Left colon (tissue), 2 donors: ENCODE data around the gene ADGRB3. TPM values are rescaled to one million over a fixed set of nuclear protein-coding genes. Genes with fewer than 3 reads are reported as not detected.

Experiments used
- ATAC-seq: fragments of 200-7000 bp; cut with Tn5 transposase; one replicate; pipeline ENCODE4 v1.9.1; 2020; ENCODE audit warnings: mild to moderate bottlenecking, moderate library complexity
- DNase-seq, 2 donors: peaks; one replicate each; pipeline ENCODE4 v3.0.0-alpha.2; 2020
- intact Hi-C, 2 donors: fragments of 100-400 bp; cut with DNase I in 1 of 2; cut with micrococcal nuclease in 1 of 2; formaldehyde crosslinking; loops; one replicate each; pipeline versions ENCODE4 v1.11.2 to v1.14.0; 2022; cut with DNase I, micrococcal nuclease
- total RNA-seq, 2 donors: library from RNA; stranded (reverse); fragmentation: NEBNext Ultra II Directional; extraction: Animal tissue kit (Norgen Biotek cat#: 25700); gene quantifications; one replicate each; pipeline ENCODE4 v1.2.1, GENCODE V29; 2021
- donor health status: DM: no; HTN: no; CAD: no.
- donor health status: DM: yes; HTN: yes; CAD: no.

ADGRB3 gene
- total RNA-seq, 2 donors from 2014 or later = 0.37 to 1.2 TPM

DNA sequence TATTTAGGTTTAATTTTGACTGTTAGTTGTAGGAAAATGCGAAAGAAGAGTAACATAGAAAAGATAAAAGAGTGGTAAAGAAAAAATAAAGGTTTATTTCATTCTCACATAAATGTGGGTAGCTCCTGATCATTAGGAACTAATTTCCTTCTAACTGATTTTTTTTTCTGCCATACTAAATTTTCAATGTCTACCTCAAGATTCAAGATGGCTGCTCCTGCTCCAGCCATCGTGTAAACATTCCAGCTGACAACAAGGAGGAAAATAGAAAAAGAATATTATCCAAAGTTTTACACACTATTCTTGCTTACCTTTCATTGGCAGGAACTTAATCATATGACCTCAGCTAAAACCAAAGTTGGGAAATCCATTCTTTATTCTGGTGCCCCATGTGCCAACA lies 673.5 kb downstream of the ADGRB3 start:
- no peak for DNase-seq
- no peak for ATAC-seq
- intact Hi-C loops = no loop called here

- no peak for ATAC-seq
- intact Hi-C loops = no loop called here
- DNase-seq = no peak
Measured at GRCh38 chr6:69311888-69312287, 676.8 kb downstream of the ADGRB3 start.

DNA sequence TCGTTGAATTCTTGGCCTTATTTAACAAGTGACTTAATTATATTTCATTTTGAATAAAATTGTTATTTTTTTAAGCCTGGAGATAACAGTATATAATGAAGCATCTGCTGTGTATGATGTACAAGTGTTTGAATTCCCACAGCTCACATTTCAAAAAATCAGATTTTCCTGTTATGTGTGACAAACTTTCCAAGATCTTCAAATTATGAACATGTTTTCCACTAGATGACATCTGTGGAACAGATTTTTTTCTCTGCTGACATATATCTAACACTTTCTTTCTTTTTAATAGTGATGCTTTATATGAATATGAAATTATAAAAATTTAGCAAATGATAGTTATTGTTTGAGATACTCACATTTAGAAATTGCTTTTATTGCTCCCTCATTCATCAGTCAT lies 678.9 kb downstream of the ADGRB3 start:
- DNase-seq (no peak), ATAC-seq (no peak)
- intact Hi-C loops = no loop called here

GRCh38 chr6:69314531-69314930 lies 679.4 kb downstream of the ADGRB3 start:
- ATAC-seq (no peak), DNase-seq (no peak)
- intact Hi-C loops = no loop called here

DNA sequence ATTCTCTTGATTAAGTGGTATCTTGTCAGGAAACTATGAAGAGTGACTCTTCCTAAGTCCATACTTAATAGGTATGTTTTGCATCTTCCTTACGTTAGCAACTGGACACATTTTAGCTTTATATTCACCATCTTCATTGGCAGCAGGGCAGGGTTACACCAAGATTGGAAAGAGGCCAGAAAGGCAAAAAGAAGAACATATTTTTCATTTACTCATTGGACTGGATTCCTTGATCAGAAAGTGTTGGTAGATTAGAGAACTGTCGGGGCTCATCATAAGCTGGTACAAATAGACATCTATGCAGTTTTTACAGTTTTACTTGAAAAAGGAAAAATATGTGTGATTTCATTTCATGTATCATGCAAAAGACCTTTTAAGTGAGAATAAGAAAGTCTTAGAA lies 696.8 kb downstream of the ADGRB3 start:
- intact Hi-C loops = no loop called here

GRCh38 chr6:69337311-69337710 lies 702.2 kb downstream of the ADGRB3 start:
- ATAC-seq (no peak), DNase-seq (no peak)
- intact Hi-C loops = no loop called here

More for the DNA sequence above, 696.8 kb downstream of the ADGRB3 start:
- ATAC-seq (no peak), DNase-seq (no peak)

GRCh38 chr6:69338431-69339162 lies 703.5 kb downstream of the ADGRB3 start:
- ATAC-seq (no peak), DNase-seq (no peak)
- intact Hi-C loops = no loop called here

GRCh38 chr6:69339163-69339550 lies 704.1 kb downstream of the ADGRB3 start:
- DNase-seq (no peak), ATAC-seq (no peak)
- intact Hi-C loops = no loop called here

DNA sequence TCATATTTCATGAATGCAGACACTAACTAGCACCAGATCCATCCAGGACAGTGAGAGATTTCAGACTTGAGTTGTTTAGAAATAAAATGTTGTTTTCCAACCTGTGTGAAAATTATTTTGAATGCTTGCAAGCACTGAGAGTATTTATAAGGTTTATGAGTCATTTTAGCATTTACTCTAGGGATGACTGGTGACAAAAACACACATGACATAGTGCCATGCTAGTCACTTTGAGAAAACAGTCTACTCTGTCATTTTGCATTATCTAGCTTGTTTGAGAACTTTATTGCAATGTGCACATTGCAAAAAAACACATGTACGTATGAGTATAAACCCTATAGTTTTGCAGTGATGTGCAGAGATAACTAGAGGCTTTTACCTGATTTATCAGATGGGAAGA lies 705.1 kb downstream of the ADGRB3 start:
- no peak for ATAC-seq
- no peak for DNase-seq
- intact Hi-C loops = no loop called here

DNA sequence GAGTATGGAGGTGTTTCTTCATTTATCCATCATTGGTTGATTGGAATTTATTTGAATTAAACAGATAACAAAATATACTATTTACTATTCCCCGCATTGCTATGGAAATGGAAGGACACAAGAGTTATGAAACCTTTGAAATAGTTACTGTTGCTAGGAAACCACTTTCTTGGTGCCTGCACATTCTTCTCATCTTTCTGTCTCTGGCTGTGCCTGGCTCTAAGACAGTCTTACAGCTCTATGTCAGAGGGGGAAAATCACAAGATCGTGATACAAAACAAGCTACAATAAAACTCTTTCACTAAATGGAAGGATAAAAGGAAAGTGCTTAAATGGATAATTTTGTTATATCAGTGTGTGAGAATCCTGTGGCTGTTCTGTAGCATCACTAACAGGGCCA lies 708.8 kb downstream of the ADGRB3 start:
- intact Hi-C loops = no loop called here
- DNase-seq (no peak), ATAC-seq (no peak)

DNA sequence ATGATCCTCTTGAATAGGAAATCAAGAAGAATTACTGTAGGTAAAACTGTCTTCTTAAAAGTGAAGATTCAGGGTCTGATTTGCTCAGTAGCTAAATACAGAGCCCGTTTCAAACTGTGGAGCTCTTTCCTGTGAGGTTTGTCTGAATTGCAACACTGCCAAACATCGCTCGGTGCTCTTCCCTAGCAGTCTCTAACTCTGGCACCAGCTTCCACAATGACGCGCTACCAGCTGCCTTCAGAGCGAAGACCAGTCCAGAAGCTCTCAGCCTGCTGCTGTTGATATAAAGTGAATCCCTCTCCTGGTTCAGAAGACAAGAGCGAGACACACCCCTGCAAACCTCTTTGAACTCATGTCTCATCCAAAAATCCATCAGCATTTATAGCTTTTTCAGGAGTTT lies 714.7 kb downstream of the ADGRB3 start:
- ATAC-seq = no peak
- intact Hi-C loops = no loop called here
- DNase-seq = no peak

DNA sequence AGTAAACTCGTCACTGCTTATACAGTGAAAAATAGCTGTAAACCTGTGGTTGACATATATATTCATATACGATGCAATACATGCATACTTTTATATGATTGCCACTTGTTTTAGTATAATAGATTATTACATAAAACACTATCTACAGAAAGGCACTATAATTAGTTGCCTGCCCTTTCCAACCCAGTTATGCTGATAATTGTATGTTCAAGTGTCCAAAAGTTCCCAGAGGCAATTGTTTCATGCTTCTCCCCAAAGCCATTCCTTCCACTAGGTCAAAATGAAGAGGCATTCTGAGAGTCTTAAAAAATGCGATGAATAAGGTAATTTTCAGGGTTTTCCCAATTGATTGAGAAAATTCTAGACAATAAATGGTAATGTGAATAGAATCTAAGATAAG lies 727.1 kb downstream of the ADGRB3 start:
- DNase-seq (no peak), ATAC-seq (no peak)
- intact Hi-C loops = no loop called here

DNA sequence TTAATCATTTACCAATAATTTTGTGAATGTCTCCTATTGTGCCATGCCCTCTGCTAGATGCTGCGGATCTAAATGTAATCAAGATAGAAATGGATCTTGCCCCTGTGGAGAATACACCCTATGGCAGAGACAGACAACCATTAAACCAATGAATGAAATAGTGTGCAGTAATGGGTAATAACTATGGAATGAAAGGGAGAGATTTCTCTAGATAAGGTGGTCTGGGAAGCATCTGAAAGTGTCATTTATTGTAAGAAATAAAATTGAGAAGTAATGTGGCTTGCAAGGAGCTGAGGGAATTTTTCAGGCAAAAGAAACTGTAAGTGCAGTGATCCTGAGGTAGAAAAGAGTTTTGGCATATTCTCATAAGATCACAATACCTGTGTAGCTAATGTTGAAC lies 731.7 kb downstream of the ADGRB3 start:
- intact Hi-C loops = no loop called here
- ATAC-seq (no peak), DNase-seq (no peak)

GRCh38 chr6:69368613-69369012 lies 733.5 kb downstream of the ADGRB3 start:
- intact Hi-C loops = no loop called here
- ATAC-seq (no peak), DNase-seq (no peak)

DNA sequence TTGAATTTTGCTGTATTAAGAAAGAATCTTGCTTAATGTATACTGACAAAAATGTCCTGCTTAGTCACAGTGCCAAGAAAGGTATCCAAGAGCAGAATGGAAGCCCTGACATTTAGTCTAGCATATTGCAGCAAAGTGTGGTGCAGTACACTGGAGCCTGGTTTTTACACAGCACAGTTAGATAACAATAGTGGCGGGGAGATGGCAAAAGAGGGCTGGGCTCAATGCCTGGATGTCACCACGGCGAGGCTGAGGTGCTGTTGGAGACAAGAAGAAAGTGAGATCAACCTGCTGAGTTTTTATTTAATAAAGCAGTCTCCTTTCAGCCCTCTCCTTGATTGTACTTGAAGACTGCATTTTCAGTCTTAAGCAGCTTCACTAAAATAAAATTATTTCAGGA lies 735.7 kb downstream of the ADGRB3 start:
- ATAC-seq (no peak), DNase-seq (no peak)
- intact Hi-C loops = no loop called here

DNA sequence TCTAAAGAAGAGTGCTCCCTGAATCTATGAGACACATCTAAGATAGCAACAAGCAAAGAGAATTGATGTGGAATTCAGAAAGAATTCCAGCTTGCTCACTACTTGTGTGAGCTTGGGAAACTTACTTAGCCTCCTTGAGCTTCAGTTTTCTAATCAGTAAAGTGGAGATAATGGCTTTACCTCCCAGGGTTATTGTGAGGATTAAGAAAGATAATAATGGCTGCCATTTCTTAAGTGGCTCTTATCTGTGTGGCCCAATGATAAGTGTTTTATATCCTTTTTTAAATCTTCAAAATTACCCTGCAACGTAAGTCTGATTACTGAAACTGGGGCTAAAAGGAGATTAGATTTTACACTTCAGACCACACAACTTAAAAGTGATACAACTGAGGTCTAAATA lies 743.2 kb downstream of the ADGRB3 start:
- ATAC-seq (no peak), DNase-seq (no peak)
- intact Hi-C loops = no loop called here

- DNase-seq = no peak
- no peak for ATAC-seq
- intact Hi-C loops = no loop called here
Measured at GRCh38 chr6:69379518-69379917, 744.4 kb downstream of the ADGRB3 start.

- ATAC-seq = no peak
- intact Hi-C loops = no loop called here
Measured at GRCh38 chr6:69383627-69384026, 748.5 kb downstream of the ADGRB3 start.

GRCh38 chr6:69386426-69386825 lies 751.3 kb downstream of the ADGRB3 start:
- no peak for ATAC-seq
- no peak for DNase-seq
- intact Hi-C loops = no loop called here

More at GRCh38 chr6:69383627-69384026, 748.5 kb downstream of the ADGRB3 start:
- DNase-seq = no peak

DNA sequence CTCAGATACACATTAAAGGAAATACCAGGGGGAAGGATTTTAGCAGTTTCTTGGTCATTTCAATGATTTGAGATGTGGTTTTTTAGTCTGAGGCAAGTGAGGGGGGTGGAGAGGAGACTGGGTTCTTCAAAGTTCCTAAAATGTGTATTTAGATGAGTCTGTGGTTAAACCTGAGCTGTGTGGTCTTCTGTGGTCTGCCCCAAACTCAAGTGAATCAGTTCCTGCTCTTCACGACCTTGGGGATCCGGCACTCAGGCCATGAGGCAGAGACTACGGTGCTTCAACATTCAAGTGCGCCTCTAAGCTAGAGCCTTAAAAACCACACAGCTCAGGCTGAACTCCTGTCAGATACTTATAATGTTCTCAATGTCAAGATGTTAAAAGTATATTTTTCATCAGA lies 755.0 kb downstream of the ADGRB3 start:
- DNase-seq = no peak
- intact Hi-C loops = no loop called here
- ATAC-seq = no peak

- intact Hi-C loops = no loop called here
- DNase-seq (no peak), ATAC-seq (no peak)
Measured at GRCh38 chr6:69391106-69391505, 756.0 kb downstream of the ADGRB3 start.
